Omental fat pad (tissue), 4 donors: Measurements from ENCODE around the gene SYMPK. TPM values are rescaled to one million over a fixed set of nuclear protein-coding genes. Genes with fewer than 3 reads are reported as not detected.
"Not testable (repeated sequence)": the region's sequence is repeated elsewhere in the genome, so short reads cannot be mapped to it uniquely, and the experiment has no call there.

Experiments
- ATAC-seq: fragments of 150-250 bp; one replicate; pipeline ENCODE4 v1.9.1; 2016; ENCODE audit warnings: mild to moderate bottlenecking, moderate library complexity; ENCODE audit not compliant: low FRiP score
- DNase-seq: peaks from one replicate; pipeline ENCODE4 v3.0.0-alpha.2; 2019; ENCODE audit warnings: low spot score
- CTCF ChIP-seq, 3 donors: fragments of 450-650 bp; IDR thresholded peaks; one replicate each; pipeline ENCODE4 v1.5.1; 2016 to 2017; ENCODE audit warnings: antibody characterized with exemption in 3 of 3, mild to moderate bottlenecking in 3 of 3, moderate library complexity in 2 of 3
- total RNA-seq, 4 donors: library from RNA; depleted of rRNA; stranded (reverse); fragments of >200 nt; gene quantifications; one replicate each; pipeline ENCODE4 v1.1.0, GENCODE V29; 2016

Gene SYMPK
- total RNA-seq, 4 donors from 2014 or later: 17.3 to 35.2 (median 27.1) TPM

- no peak for DNase-seq
- ATAC-seq: no peak
- TF ChIP-seq CTCF (IDR thresholded peaks at IDR 0.05): no peak
These were observed 39.1 kb upstream of the SYMPK start, which contains the start of gene MYPOP for GRCh38 chr19:45901912-45902650. Gene MYPOP (minus strand): TSS chr19:45902613. CDS start chr19:45901773, 840 bp downstream.

GRCh38 chr19:45901432-45901911 is 38.5 kb upstream of the SYMPK start:
- no peak for TF ChIP-seq CTCF (IDR thresholded peaks at IDR 0.05)
- peak; percentile 38 for DNase-seq
- ATAC-seq: no peak

- DNase-seq (no peak), ATAC-seq (no peak)
- no peak for TF ChIP-seq CTCF (IDR thresholded peaks at IDR 0.05)
These were observed 37.9 kb upstream of the SYMPK start for GRCh38 chr19:45900738-45901431.

- no peak for ATAC-seq
- no peak for TF ChIP-seq CTCF (IDR thresholded peaks at IDR 0.05)
- DNase-seq: no peak
These were observed 37.1 kb upstream of the SYMPK start for GRCh38 chr19:45899919-45900589.

- no peak for DNase-seq
- no peak for TF ChIP-seq CTCF (IDR thresholded peaks at IDR 0.05)
These were observed 36.3 kb upstream of the SYMPK start for GRCh38 chr19:45899253-45899652.

GRCh38 chr19:45897261-45897812 is 34.4 kb upstream of the SYMPK start:
- DNase-seq: no peak
- no peak for TF ChIP-seq CTCF (IDR thresholded peaks at IDR 0.05)
- no peak for ATAC-seq

More at GRCh38 chr19:45899253-45899652, 36.3 kb upstream of the SYMPK start:
- no peak for ATAC-seq

GRCh38 chr19:45895983-45896599 is 33.1 kb upstream of the SYMPK start:
- ATAC-seq: peak; percentile 53
- DNase-seq: not testable (repeated sequence)
